Trophoblast cell (in vitro differentiated cells and primary cell): ENCODE data around the gene RBBP6.

ENCODE experiments used
- DNase-seq, 2 donors: peaks; one replicate each; pipeline ENCODE4 v3.0.0-alpha.2; 2016
- H2AFZ ChIP-seq: 2 replicates; pipeline ENCODE4 v1.6.1; 2013; ENCODE audit warnings: low read length, moderate library complexity, mild to moderate bottlenecking; ENCODE audit not compliant: insufficient read depth, poor library complexity
- H2AK5ac ChIP-seq: 2 replicates; pipeline ENCODE4 v1.6.1; 2013; ENCODE audit warnings: mild to moderate bottlenecking, low read length
- H2BK120ac ChIP-seq: 2 replicates; pipeline ENCODE4 v1.6.1; 2013; ENCODE audit warnings: low read length, mild to moderate bottlenecking, moderate library complexity; ENCODE audit not compliant: insufficient read depth, poor library complexity
- H2BK12ac ChIP-seq: 2 replicates; pipeline ENCODE4 v1.6.1; 2013; ENCODE audit warnings: mild to moderate bottlenecking, low read length, moderate library complexity
- H2BK5ac ChIP-seq: 2 replicates; pipeline ENCODE4 v1.6.1; 2013; ENCODE audit warnings: low read length, low read depth, moderate library complexity, mild to moderate bottlenecking; ENCODE audit not compliant: poor library complexity
- H3K14ac ChIP-seq: 2 replicates; pipeline ENCODE4 v1.6.1; 2013; ENCODE audit warnings: mild to moderate bottlenecking, low read length
- H3K18ac ChIP-seq: 2 replicates; pipeline ENCODE4 v1.6.1; 2013; ENCODE audit warnings: mild to moderate bottlenecking, low read length
- H3K23ac ChIP-seq: 2 replicates; pipeline ENCODE4 v1.6.1; 2013; ENCODE audit warnings: low read length
- H3K27ac ChIP-seq: 2 replicates; pipeline ENCODE4 v1.5.1; 2013; ENCODE audit warnings: low read depth, mild to moderate bottlenecking, inconsistent platforms, low read length, moderate library complexity
- H3K27me3 ChIP-seq: 2 replicates; pipeline ENCODE4 v1.6.1; 2013; ENCODE audit warnings: inconsistent platforms, mild to moderate bottlenecking, low read length, moderate library complexity; ENCODE audit not compliant: insufficient read depth
- H3K36me3 ChIP-seq, 2 experiments: 1 replicate in 1 of 2; 2 replicates in 1 of 2; pipeline ENCODE4 v1.6.1; 2013; ENCODE audit warnings: low read length in 2 of 2, mild to moderate bottlenecking in 2 of 2, moderate library complexity in 1 of 2; ENCODE audit not compliant: insufficient read depth in 2 of 2, control insufficient read depth in 1 of 2
- H3K4ac ChIP-seq: 2 replicates; pipeline ENCODE4 v1.6.1; 2013; ENCODE audit warnings: low read depth, mild to moderate bottlenecking, low read length, moderate library complexity
- H3K4me1 ChIP-seq, 2 experiments: 1 replicate in 1 of 2; 2 replicates in 1 of 2; pipeline ENCODE4 v1.6.1; 2013; ENCODE audit warnings: low read length in 2 of 2, mild to moderate bottlenecking in 2 of 2, moderate library complexity in 1 of 2; ENCODE audit not compliant: insufficient read depth in 2 of 2, control insufficient read depth in 1 of 2
- H3K4me2 ChIP-seq: 2 replicates; pipeline ENCODE4 v1.6.1; 2013; ENCODE audit warnings: inconsistent platforms, mild to moderate bottlenecking, low read length, moderate library complexity
- H3K4me3 ChIP-seq: 2 replicates; pipeline ENCODE4 v1.5.1; 2013; ENCODE audit warnings: mild to moderate bottlenecking, low read depth, low read length, inconsistent platforms
- H3K79me1 ChIP-seq: one replicate; pipeline ENCODE4 v1.6.1; 2013; ENCODE audit warnings: low read length
- H3K79me2 ChIP-seq: 2 replicates; pipeline ENCODE4 v1.6.1; 2013; ENCODE audit warnings: low read length, mild to moderate bottlenecking; ENCODE audit not compliant: control insufficient read depth, insufficient read depth, poor library complexity
- H3K9ac ChIP-seq: 2 replicates; pipeline ENCODE4 v1.6.1; 2013; ENCODE audit warnings: mild to moderate bottlenecking, low read length
- H3K9me3 ChIP-seq: 2 replicates; pipeline ENCODE4 v1.6.1; 2013; ENCODE audit warnings: low read depth, mild to moderate bottlenecking, control low read depth, inconsistent platforms, low read length; ENCODE audit not compliant: insufficient read depth
- H4K12ac ChIP-seq: 2 replicates; pipeline ENCODE4 v1.6.1; 2013; ENCODE audit warnings: low read depth, mild to moderate bottlenecking, low read length, moderate library complexity
- H4K8ac ChIP-seq: 2 replicates; pipeline ENCODE4 v1.6.1; 2013; ENCODE audit warnings: low read depth, mild to moderate bottlenecking, low read length, moderate library complexity
- H4K91ac ChIP-seq: one replicate; pipeline ENCODE4 v1.6.1; 2013; ENCODE audit warnings: low read depth, mild to moderate bottlenecking, low read length, moderate library complexity
- WGBS: extraction: QIAGEN DNeasy Blood & Tissue Kit; methylation state at CpG from one replicate; pipeline ENCODE4 v1.1.7; 2013; ENCODE audit warnings: missing lambda C conversion rate; ENCODE audit not compliant: insufficient read length, insufficient coverage; ENCODE audit errors: extremely low coverage; 5-methylcytosine and 5-hydroxymethylcytosine counted together

RBBP6 gene

GRCh38 chr16:24537474-24538337, 1.7 kb upstream of the RBBP6 start:
- H2BK5ac ChIP-seq = no peak overlapping the region
- H3K4me2 ChIP-seq = no peak overlapping the region
- WGBS = no CpG with 5 or more reads among the region's 16 CpGs
- no peak overlapping the region for H2BK12ac ChIP-seq
- H2AK5ac ChIP-seq = no peak overlapping the region
- H3K9me3 ChIP-seq = no peaks in the 10 kb centered on the region
- DNase-seq = no peak
- no peak overlapping the region for H4K91ac ChIP-seq
- H3K14ac ChIP-seq = no peak overlapping the region
- no peak overlapping the region for H3K18ac ChIP-seq
- H3K27ac ChIP-seq = no peak overlapping the region
- H3K23ac ChIP-seq = no peak overlapping the region
- H3K4ac ChIP-seq = no peak overlapping the region
- no peak overlapping the region for H4K8ac ChIP-seq
- no peaks in the 10 kb centered on the region for H3K27me3 ChIP-seq
- H4K12ac ChIP-seq = no peak overlapping the region
- H2AFZ ChIP-seq = no peak overlapping the region
- H2BK120ac ChIP-seq = no peak overlapping the region
- no peak overlapping the region for H3K4me3 ChIP-seq
- peaks cover 19% of the 10 kb centered on the region for H3K79me2 ChIP-seq
- no peaks in the 10 kb centered on the region for H3K36me3 ChIP-seq
- peaks cover 0 to 2% of the 10 kb centered on the region in 2 experiments for H3K4me1 ChIP-seq
- H3K79me1 ChIP-seq = peaks cover 14% of the 10 kb centered on the region
- H3K9ac ChIP-seq = no peak overlapping the region

GRCh38 chr16:24538756-24539294, 541 bp upstream of the RBBP6 start:
- no peaks in the 10 kb centered on the region for H3K9me3 ChIP-seq
- no CpG with 5 or more reads among the region's 11 CpGs for WGBS
- no peak overlapping the region for H3K4ac ChIP-seq
- H3K23ac ChIP-seq = no peak overlapping the region
- H3K79me2 ChIP-seq = peaks cover 22% of the 10 kb centered on the region
- H3K27me3 ChIP-seq = no peaks in the 10 kb centered on the region
- no peak overlapping the region for H2BK120ac ChIP-seq
- H4K12ac ChIP-seq = no peak overlapping the region
- peak overlapping the region; percentile 84 for H3K4me2 ChIP-seq
- no peak overlapping the region for H3K14ac ChIP-seq
- peaks cover 14% of the 10 kb centered on the region for H3K79me1 ChIP-seq
- H3K4me3 ChIP-seq = peak overlapping the region; percentile 76
- H4K91ac ChIP-seq = no peak overlapping the region
- no peak overlapping the region for H3K18ac ChIP-seq
- H2AFZ ChIP-seq = peak overlapping the region; percentile 96
- peak overlapping the region; percentile 12 for H2BK5ac ChIP-seq
- peak overlapping the region; percentile 16 for H2BK12ac ChIP-seq
- peaks cover 0 to 3% of the 10 kb centered on the region in 2 experiments for H3K36me3 ChIP-seq
- H3K9ac ChIP-seq = peak overlapping the region; percentile 55
- peak; percentile 69 to 83 for DNase-seq
- peak overlapping the region; percentile 24 for H4K8ac ChIP-seq
- peak overlapping the region; percentile 14 for H3K27ac ChIP-seq
- H2AK5ac ChIP-seq = no peak overlapping the region
- peaks cover 2 to 3% of the 10 kb centered on the region in 2 experiments for H3K4me1 ChIP-seq

- Histone ChIP-seq H2AFZ (peak overlapping the region; percentile 82), H3K4me2 (peak overlapping the region; percentile 81), H3K23ac (no peak overlapping the region), H4K12ac (peak overlapping the region; percentile 87), H2BK12ac (peak overlapping the region; percentile 16), H2AK5ac (peak overlapping the region; percentile 70), H3K9ac (peak overlapping the region; percentile 98), H3K9me3 (no peaks in the 10 kb centered on the region), H3K79me1 (peaks cover 14% of the 10 kb centered on the region), H3K27me3 (no peaks in the 10 kb centered on the region), H4K91ac (peak overlapping the region; percentile 91), H2BK5ac (peak overlapping the region; percentile 84), H3K18ac (peak overlapping the region; percentile 94), H3K4me1 (peaks cover 2 to 5% of the 10 kb centered on the region in 2 experiments), H3K4ac (peak overlapping the region; percentile 100), H3K36me3 (peaks cover 0 to 3% of the 10 kb centered on the region in 2 experiments), H3K27ac (peak overlapping the region; percentile 99), H3K79me2 (peaks cover 26% of the 10 kb centered on the region), H4K8ac (peak overlapping the region; percentile 81), H3K14ac (peak overlapping the region; percentile 98), H2BK120ac (peak overlapping the region; percentile 77), H3K4me3 (peak overlapping the region; percentile 90)
- no CpG with 5 or more reads among the region's 64 CpGs for WGBS
- peak; percentile 25 to 50 for DNase-seq
These were observed 660 bp downstream of the RBBP6 start for GRCh38 chr16:24539850-24540601.

- peaks cover 0 to 3% of the 10 kb centered on the region in 2 experiments for H3K36me3 ChIP-seq
- H4K8ac ChIP-seq = no peak overlapping the region
- H3K9ac ChIP-seq = peak overlapping the region; percentile 98
- no peak overlapping the region for H2AFZ ChIP-seq
- H3K4me1 ChIP-seq = peaks cover 2 to 5% of the 10 kb centered on the region in 2 experiments
- H3K4me3 ChIP-seq = peak overlapping the region; percentile 90
- H3K27ac ChIP-seq = peak overlapping the region; percentile 99
- no peak overlapping the region for H3K18ac ChIP-seq
- peak overlapping the region; percentile 81 for H3K4me2 ChIP-seq
- H3K14ac ChIP-seq = no peak overlapping the region
- no peak overlapping the region for H4K12ac ChIP-seq
- H3K79me1 ChIP-seq = peaks cover 14% of the 10 kb centered on the region
- H3K23ac ChIP-seq = no peak overlapping the region
- peak overlapping the region; percentile 18 for H2BK5ac ChIP-seq
- peak overlapping the region; percentile 100 for H3K4ac ChIP-seq
- H2BK120ac ChIP-seq = no peak overlapping the region
- no peak overlapping the region for H2BK12ac ChIP-seq
- peaks cover 26% of the 10 kb centered on the region for H3K79me2 ChIP-seq
- H2AK5ac ChIP-seq = no peak overlapping the region
- no peaks in the 10 kb centered on the region for H3K27me3 ChIP-seq
- peak; percentile 18 to 40 for DNase-seq
- no CpG with 5 or more reads among the region's 12 CpGs for WGBS
- peak overlapping the region; percentile 8 for H4K91ac ChIP-seq
- H3K9me3 ChIP-seq = no peaks in the 10 kb centered on the region
These were observed 1.3 kb downstream of the RBBP6 start for GRCh38 chr16:24540602-24541210.
